ENCODE results near the gene ANKIB1.

Gene ANKIB1

GRCh38 chr7:92448205-92448747 is 202.5 kb downstream of the ANKIB1 start:
- DNase-seq (ENCODE audit: low read depth in 3 of 3) = peak in 2 of 3 donors; percentile 14 to 21

All from stimulated activated CD4-positive, alpha-beta T cell treated with anti-CD3 and anti-CD28 coated beads, TNF-alpha, amount 100 ng/mL, for 48 hours (primary cell).